Neutrophil (primary cell): ENCODE data around the gene ARHGAP32.

Source experiments
- H3K27ac ChIP-seq: fragments of 200-600 bp; sonication (generic); 2 replicates; pipeline ENCODE4 v1.5.1; 2016; ENCODE audit warnings: mild to moderate bottlenecking, moderate library complexity
- H3K27me3 ChIP-seq: fragments of 200-600 bp; sonication (generic); 2 replicates; pipeline ENCODE4 v1.6.0; 2016; ENCODE audit warnings: mild to moderate bottlenecking
- H3K36me3 ChIP-seq: fragments of 200-600 bp; sonication (generic); 2 replicates; pipeline ENCODE4 v1.5.1; 2017
- H3K4me1 ChIP-seq, 2 experiments: fragments of 200-600 bp in 1 of 2; sonication (generic) in 1 of 2; 1 replicate in 1 of 2; 2 replicates in 1 of 2; pipeline versions ENCODE4 v1.5.1 to v1.6.1; 2013 to 2016; ENCODE audit warnings: low read depth in 1 of 2, low read length in 1 of 2, mild to moderate bottlenecking in 1 of 2, moderate library complexity in 1 of 2; ENCODE audit not compliant: control insufficient read depth in 1 of 2, insufficient read depth in 1 of 2
- H3K4me3 ChIP-seq, 2 experiments: fragments of 200-600 bp in 1 of 2; sonication (generic) in 1 of 2; 1 replicate in 1 of 2; 2 replicates in 1 of 2; pipeline ENCODE4 v1.5.1; 2013 to 2016; ENCODE audit warnings: low read depth in 1 of 2, low read length in 1 of 2, mild to moderate bottlenecking in 1 of 2, moderate library complexity in 1 of 2
- H3K9me3 ChIP-seq: fragments of 200-600 bp; sonication (generic); 2 replicates; pipeline ENCODE4 v1.5.1; 2016
- CTCF ChIP-seq: fragments of 200-600 bp; sonication (generic); IDR thresholded peaks from 2 replicates; pipeline ENCODE4 v1.5.1; 2016; ENCODE audit warnings: antibody characterized with exemption

The ARHGAP32 gene

GRCh38 chr11:129234978-129235377 is 42.9 kb upstream of the ARHGAP32 start:
- no peaks in the 10 kb centered on the region for H3K27me3 ChIP-seq
- H3K4me3 ChIP-seq: no peak overlapping the region
- TF ChIP-seq CTCF: no peak
- no peaks in the 10 kb centered on the region for H3K9me3 ChIP-seq
- H3K36me3 ChIP-seq: no peaks in the 10 kb centered on the region
- no peaks in the 10 kb centered on the region for H3K4me1 ChIP-seq
- no peak overlapping the region for H3K27ac ChIP-seq

GRCh38 chr11:129230006-129230405 is 37.9 kb upstream of the ARHGAP32 start:
- no peaks in the 10 kb centered on the region for H3K9me3 ChIP-seq
- H3K27me3 ChIP-seq: no peaks in the 10 kb centered on the region
- H3K4me3 ChIP-seq: no peak overlapping the region
- no peaks in the 10 kb centered on the region for H3K36me3 ChIP-seq
- no peak for TF ChIP-seq CTCF
- no peaks in the 10 kb centered on the region for H3K4me1 ChIP-seq
- no peak overlapping the region for H3K27ac ChIP-seq

DNA sequence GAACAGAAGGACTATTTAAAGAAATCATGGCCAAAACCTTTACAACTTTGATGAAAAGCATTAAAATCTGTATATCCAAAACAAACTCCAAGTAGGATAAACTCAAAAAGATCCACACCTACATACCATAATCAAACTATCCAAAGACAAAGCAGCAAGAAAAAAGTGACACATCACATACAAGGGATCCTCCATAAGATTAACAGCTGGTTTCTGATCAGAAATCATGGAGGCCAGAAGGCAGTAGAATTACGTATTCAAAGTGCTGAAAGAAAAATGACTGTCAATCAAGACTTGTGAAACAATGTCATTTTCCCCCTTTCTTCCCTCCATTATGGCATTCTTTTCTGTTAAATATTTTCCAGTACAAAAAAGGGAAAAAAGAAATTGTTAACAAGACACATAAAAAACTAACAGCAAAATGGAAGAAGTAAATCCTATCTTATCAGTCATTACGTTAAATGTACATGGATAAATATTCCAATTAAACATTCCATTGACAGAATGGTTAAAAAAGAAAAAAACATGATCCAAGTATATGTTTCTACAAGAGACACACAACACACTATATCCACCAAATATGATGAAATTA is 34.2 kb upstream of the ARHGAP32 start:
- Histone ChIP-seq H3K36me3 (no peaks in the 10 kb centered on the region), H3K27me3 (no peaks in the 10 kb centered on the region), H3K4me1 (no peaks in the 10 kb centered on the region), H3K9me3 (no peaks in the 10 kb centered on the region), H3K27ac (no peak overlapping the region), H3K4me3 (no peak overlapping the region)
- TF ChIP-seq CTCF: no peak

- H3K4me3 ChIP-seq: no peak overlapping the region
- no peaks in the 10 kb centered on the region for H3K9me3 ChIP-seq
- H3K36me3 ChIP-seq: no peaks in the 10 kb centered on the region
- H3K27ac ChIP-seq: no peak overlapping the region
- no peak for TF ChIP-seq CTCF
- no peaks in the 10 kb centered on the region for H3K4me1 ChIP-seq
- no peaks in the 10 kb centered on the region for H3K27me3 ChIP-seq
Measured at GRCh38 chr11:129225190-129225589, 33.1 kb upstream of the ARHGAP32 start.

GRCh38 chr11:129224538-129224937 is 32.4 kb upstream of the ARHGAP32 start:
- H3K27ac ChIP-seq: no peak overlapping the region
- TF ChIP-seq CTCF: no peak
- H3K9me3 ChIP-seq: no peaks in the 10 kb centered on the region
- no peaks in the 10 kb centered on the region for H3K27me3 ChIP-seq
- H3K4me3 ChIP-seq: no peak overlapping the region
- no peaks in the 10 kb centered on the region for H3K36me3 ChIP-seq
- H3K4me1 ChIP-seq: no peaks in the 10 kb centered on the region
